ENCODE data around the gene GOLGA6L25. TPM values are rescaled to one million over a fixed set of nuclear protein-coding genes. Genes with fewer than 3 reads are reported as not detected.
"Not testable (repeated sequence)": the region's sequence is repeated elsewhere in the genome, so short reads cannot be mapped to it uniquely, and the experiment has no call there.

Gene GOLGA6L25
- not detected for total RNA-seq

GRCh38 chr15:28553268-28553667, at the start of gene GOLGA6L25:
TSS of gene GOLGA6L25 (plus strand) at chr15:28553568. CDS start at chr15:28553629, 61 bp downstream.
- DNase-seq; H3K27me3 ChIP-seq; H3K27ac ChIP-seq; H3K4me1 ChIP-seq; intact Hi-C loops (cut with DNase I; ENCODE audit: low total_unique reads); in situ Hi-C loops (cut with MboI; ENCODE audit: low sequenced_read_pairs in 4 of 4); H3K4me3 ChIP-seq; H3K36me3 ChIP-seq; ATAC-seq; H3K9me3 ChIP-seq: not testable (repeated sequence)

- H3K9me3 ChIP-seq; H3K4me3 ChIP-seq; in situ Hi-C loops (cut with MboI; ENCODE audit: low sequenced_read_pairs in 4 of 4); H3K27ac ChIP-seq; DNase-seq; intact Hi-C loops (cut with DNase I; ENCODE audit: low total_unique reads); H3K36me3 ChIP-seq; H3K4me1 ChIP-seq; H3K27me3 ChIP-seq; ATAC-seq: not testable (repeated sequence)
Measured at GRCh38 chr15:28508217-28508889, 45.0 kb upstream of the GOLGA6L25 start.

- intact Hi-C loops (cut with DNase I; ENCODE audit: low total_unique reads): not testable (repeated sequence)
Measured at GRCh38 chr15:28514128-28514527, 39.2 kb upstream of the GOLGA6L25 start.

GRCh38 chr15:28515208-28515607, 38.2 kb upstream of the GOLGA6L25 start:
- H3K4me1 ChIP-seq; H3K9me3 ChIP-seq; H3K4me3 ChIP-seq; H3K27me3 ChIP-seq; in situ Hi-C loops (cut with MboI; ENCODE audit: low sequenced_read_pairs in 4 of 4); intact Hi-C loops (cut with DNase I; ENCODE audit: low total_unique reads); ATAC-seq; H3K36me3 ChIP-seq; H3K27ac ChIP-seq; DNase-seq: not testable (repeated sequence)

More at GRCh38 chr15:28514128-28514527, 39.2 kb upstream of the GOLGA6L25 start:
- peak in 1 of 2 donors; percentile 7 for DNase-seq
- H3K36me3 ChIP-seq; H3K27me3 ChIP-seq; ATAC-seq; H3K9me3 ChIP-seq; H3K27ac ChIP-seq; H3K4me1 ChIP-seq; H3K4me3 ChIP-seq; in situ Hi-C loops (cut with MboI; ENCODE audit: low sequenced_read_pairs in 4 of 4): not testable (repeated sequence)

- H3K4me3 ChIP-seq; H3K4me1 ChIP-seq; H3K27ac ChIP-seq; H3K36me3 ChIP-seq; H3K9me3 ChIP-seq; in situ Hi-C loops (cut with MboI; ENCODE audit: low sequenced_read_pairs in 4 of 4); intact Hi-C loops (cut with DNase I; ENCODE audit: low total_unique reads); ATAC-seq; H3K27me3 ChIP-seq; DNase-seq: not testable (repeated sequence)
Measured at GRCh38 chr15:28532954-28533353, 20.4 kb upstream of the GOLGA6L25 start, which contains the start of gene GOLGA8G. TSS of gene GOLGA8G (minus strand) at chr15:28532971. CDS start at chr15:28532909, 62 bp downstream.

- DNase-seq; in situ Hi-C loops (cut with MboI; ENCODE audit: low sequenced_read_pairs in 4 of 4): not testable (repeated sequence)
Measured at GRCh38 chr15:28573351-28573750, 20.0 kb downstream of the GOLGA6L25 start.

GRCh38 chr15:28588977-28589606, 35.7 kb downstream of the GOLGA6L25 start:
- H3K36me3 ChIP-seq; DNase-seq; ATAC-seq; H3K9me3 ChIP-seq; intact Hi-C loops (cut with DNase I; ENCODE audit: low total_unique reads); in situ Hi-C loops (cut with MboI; ENCODE audit: low sequenced_read_pairs in 4 of 4); H3K27me3 ChIP-seq; H3K4me1 ChIP-seq: not testable (repeated sequence)
- H3K4me3 ChIP-seq: peak overlapping the region in 3 of 4 donors; percentile 47 to 50 (median 49)
- peak overlapping the region in 3 of 4 donors; percentile 67 to 74 (median 74) for H3K27ac ChIP-seq

More at GRCh38 chr15:28573351-28573750, 20.0 kb downstream of the GOLGA6L25 start:
- H3K9me3 ChIP-seq; H3K27ac ChIP-seq; ATAC-seq; H3K36me3 ChIP-seq; H3K27me3 ChIP-seq; H3K4me1 ChIP-seq; H3K4me3 ChIP-seq; intact Hi-C loops (cut with DNase I; ENCODE audit: low total_unique reads): not testable (repeated sequence)

GRCh38 chr15:28589769-28590168, 36.4 kb downstream of the GOLGA6L25 start:
- in situ Hi-C loops (cut with MboI; ENCODE audit: low sequenced_read_pairs in 4 of 4); H3K4me1 ChIP-seq; ATAC-seq; H3K27me3 ChIP-seq; intact Hi-C loops (cut with DNase I; ENCODE audit: low total_unique reads); H3K9me3 ChIP-seq; H3K36me3 ChIP-seq; DNase-seq: not testable (repeated sequence)
- Histone ChIP-seq H3K4me3 (peak overlapping the region; percentile 41 to 54 (median 50)), H3K27ac (peak overlapping the region; percentile 48 to 74 (median 71))

- H3K9me3 ChIP-seq; H3K4me3 ChIP-seq; H3K27me3 ChIP-seq; DNase-seq; H3K36me3 ChIP-seq; H3K4me1 ChIP-seq; intact Hi-C loops (cut with DNase I; ENCODE audit: low total_unique reads); in situ Hi-C loops (cut with MboI; ENCODE audit: low sequenced_read_pairs in 4 of 4); ATAC-seq; H3K27ac ChIP-seq: not testable (repeated sequence)
Measured at GRCh38 chr15:28592395-28592794, 39.0 kb downstream of the GOLGA6L25 start.

- peak; percentile 86 to 88 for ATAC-seq
- H3K27ac ChIP-seq: peak overlapping the region in 1 of 4 donors; percentile 27
- DNase-seq; H3K27me3 ChIP-seq; H3K36me3 ChIP-seq; H3K4me1 ChIP-seq; H3K4me3 ChIP-seq; in situ Hi-C loops (cut with MboI; ENCODE audit: low sequenced_read_pairs in 4 of 4); H3K9me3 ChIP-seq; intact Hi-C loops (cut with DNase I; ENCODE audit: low total_unique reads): not testable (repeated sequence)
Measured at GRCh38 chr15:28593424-28594129, 40.2 kb downstream of the GOLGA6L25 start.

- H3K36me3 ChIP-seq; ATAC-seq; intact Hi-C loops (cut with DNase I; ENCODE audit: low total_unique reads); H3K4me3 ChIP-seq; H3K27ac ChIP-seq; H3K27me3 ChIP-seq; DNase-seq; in situ Hi-C loops (cut with MboI; ENCODE audit: low sequenced_read_pairs in 4 of 4); H3K9me3 ChIP-seq; H3K4me1 ChIP-seq: not testable (repeated sequence)
Measured at GRCh38 chr15:28597471-28597870, 44.1 kb downstream of the GOLGA6L25 start.

All from gastrocnemius medialis (tissue), 4 donors.